NCI-H748 (cell line): ENCODE results near the gene NTSR2.
"Not testable (repeated sequence)": the region's sequence is repeated elsewhere in the genome, so short reads cannot be mapped to it uniquely, and the experiment has no call there.

ENCODE experiments used
- DNase-seq: peaks from one replicate; lab custom pipeline; 2025; ENCODE audit not compliant: unreplicated experiment; lab: John Stamatoyannopoulos, UW

The NTSR2 gene

DNA sequence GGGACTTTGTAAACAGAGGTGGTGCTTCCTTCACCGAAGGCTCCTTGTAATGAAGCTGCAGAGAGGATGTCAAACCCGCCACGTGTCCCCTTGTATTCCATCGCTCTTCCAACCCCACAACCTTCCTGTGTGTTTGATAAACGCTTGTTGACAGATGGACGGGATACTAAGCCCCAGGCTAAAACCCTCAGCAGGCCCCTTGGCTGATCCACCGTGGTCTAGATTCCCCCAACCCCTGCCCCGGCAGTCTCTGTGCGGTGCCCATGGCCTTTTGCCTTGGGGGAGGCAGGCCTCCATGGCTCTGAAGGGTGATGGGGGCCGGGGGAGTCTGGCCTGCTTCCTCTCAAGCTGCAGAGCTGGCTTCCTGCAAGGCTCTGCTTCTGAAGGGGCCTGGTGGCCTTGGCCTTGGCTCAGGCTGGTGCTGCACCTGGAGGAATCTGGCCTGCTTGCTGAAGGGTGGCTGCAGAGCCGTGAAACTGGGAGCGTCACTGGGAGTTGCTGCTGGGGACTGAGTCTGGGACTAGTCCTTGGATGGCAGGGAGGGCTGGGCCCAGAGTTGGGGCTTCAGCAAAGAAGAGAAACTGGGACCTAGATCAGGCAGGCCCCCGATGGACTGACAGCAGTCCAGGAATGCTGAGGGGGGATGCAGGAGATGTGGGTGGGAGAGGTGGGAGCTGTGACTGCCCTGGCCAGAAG lies 9.6 kb upstream of the NTSR2 start:
- no peak for DNase-seq

GRCh38 chr2:11679016-11679415 lies 9.0 kb upstream of the NTSR2 start:
- no peak for DNase-seq

- DNase-seq = no peak
Measured at GRCh38 chr2:11678306-11678960, 8.4 kb upstream of the NTSR2 start.

DNA sequence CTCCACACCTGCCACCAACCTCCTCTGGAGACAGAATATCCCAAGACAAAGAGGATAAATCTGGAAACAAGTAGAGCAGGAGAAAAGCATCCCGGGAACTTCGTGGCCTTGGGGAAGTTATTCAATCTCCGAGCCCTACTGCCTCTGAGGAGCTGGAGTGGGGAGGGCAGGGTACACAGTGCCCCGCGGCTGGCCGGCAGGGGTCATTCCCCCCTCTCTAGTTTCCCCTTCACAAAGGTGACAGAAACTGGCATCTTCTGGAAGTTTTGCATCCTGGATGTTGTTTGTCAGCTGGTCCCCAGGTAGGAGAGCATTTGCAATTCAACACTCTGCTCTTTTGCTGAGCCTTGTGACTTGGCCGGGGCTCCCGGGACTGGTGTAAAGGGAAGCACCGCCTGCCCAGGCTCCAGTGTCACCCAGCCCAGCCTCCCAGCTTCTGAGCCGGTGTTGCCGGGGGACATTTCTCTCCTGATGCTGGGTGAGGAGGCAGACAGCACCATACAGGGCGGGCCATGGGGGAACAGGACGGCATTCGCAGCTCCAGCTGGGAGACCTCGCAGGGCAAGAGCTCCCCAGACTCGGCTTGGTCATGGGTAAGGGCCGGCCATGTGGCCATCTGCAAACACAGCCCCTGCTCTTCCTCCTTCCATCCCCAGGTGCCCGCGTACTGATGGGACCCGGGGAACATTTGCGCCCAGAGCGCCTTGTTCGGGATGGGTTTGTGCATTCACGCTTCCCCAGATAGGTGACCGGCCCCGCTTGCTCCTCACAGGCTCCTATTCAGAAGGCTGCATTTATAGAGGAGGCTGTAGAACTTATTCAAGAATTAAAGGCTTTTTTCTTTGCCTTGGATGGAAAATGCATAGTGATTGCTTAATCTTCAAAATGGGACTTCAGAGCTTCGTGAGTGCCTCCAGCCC lies 7.4 kb upstream of the NTSR2 start:
- DNase-seq = no peak

GRCh38 chr2:11676640-11677039 lies 6.6 kb upstream of the NTSR2 start:
- no peak for DNase-seq

- DNase-seq = no peak
Measured at GRCh38 chr2:11675423-11676112, 5.6 kb upstream of the NTSR2 start.

DNA sequence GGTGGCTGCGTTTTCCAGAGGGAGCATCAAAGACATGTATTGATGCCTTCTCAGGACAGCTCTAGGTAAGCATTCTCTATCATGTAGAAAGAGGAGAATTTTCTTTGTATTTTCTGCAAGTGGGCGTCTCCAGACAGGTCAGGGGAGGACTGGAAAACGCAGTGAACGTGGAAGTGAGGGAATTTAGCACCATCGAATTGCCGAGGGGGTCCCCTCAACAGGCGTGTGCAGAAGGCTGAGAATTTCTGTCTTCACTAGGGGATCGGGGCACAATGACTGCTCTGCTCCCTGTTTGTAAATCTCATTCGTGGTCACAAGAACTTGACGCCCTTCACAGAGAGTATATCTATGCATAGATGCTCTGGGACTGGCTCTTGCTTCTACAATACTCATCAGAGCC lies 5.0 kb upstream of the NTSR2 start:
- DNase-seq = no peak

DNA sequence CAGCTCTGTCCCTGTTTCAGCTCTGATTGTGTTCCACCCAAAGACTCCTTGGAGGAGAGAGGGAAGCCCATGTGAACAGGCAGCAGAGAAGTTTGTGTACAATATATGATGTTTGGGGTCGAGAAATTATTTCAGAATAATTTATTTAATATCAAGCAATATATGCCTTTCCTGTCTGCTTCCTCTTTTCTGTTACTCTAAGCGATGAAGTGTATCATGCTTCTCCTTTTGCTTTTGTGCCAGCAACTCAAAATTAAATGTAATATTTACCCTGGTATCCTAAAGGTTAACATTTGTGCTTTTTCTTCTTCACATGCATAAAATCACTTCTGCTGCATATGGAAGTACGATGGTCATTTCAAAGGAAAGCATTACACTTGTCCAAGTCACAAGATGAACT lies 2.4 kb upstream of the NTSR2 start:
- DNase-seq = no peak

GRCh38 chr2:11667866-11668637 lies 1.9 kb downstream of the NTSR2 start:
- no peak for DNase-seq

DNA sequence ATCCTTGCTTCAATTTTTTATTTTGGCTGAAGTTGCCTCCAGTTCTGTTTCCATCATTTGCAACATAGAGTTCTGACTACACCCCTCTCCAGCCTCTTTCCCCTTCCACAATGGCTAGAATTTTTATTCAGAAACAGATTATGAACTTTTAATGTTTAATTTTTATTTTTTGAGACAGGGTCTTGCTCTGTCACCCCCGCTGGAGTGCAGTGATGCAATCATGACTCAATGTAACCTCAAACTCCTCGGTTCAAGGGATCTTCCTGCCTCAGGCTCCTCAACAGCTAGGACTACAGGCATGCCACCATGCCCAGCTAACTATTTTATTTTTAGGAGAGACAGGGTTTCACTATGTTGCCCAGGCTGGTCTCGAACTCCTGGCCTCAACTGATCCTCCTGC lies 2.8 kb downstream of the NTSR2 start:
- DNase-seq = no peak

GRCh38 chr2:11665510-11666362 lies 4.3 kb downstream of the NTSR2 start:
- no peak for DNase-seq

DNA sequence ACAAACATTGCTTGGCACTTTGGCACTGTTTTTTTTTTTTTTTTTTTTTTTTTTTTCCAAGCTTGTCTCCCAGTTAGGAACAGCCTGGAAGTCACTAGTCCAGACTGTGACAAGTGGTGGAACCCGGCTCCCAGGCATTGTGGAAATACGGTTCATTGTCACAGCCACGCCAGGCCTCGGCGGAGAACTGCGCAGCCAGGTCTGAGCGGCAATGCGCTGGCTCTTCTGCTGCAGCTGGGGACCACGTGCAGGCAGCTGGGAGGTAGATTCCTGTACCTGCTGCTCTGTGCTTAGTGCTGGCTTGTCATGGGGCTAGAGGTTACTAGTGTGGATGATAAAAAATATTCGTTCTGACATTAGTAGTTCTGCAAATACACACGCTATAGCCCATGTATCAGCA lies 5.0 kb downstream of the NTSR2 start:
- DNase-seq = no peak

- DNase-seq = peak; percentile 70
Measured at GRCh38 chr2:11663427-11663826, 6.6 kb downstream of the NTSR2 start.

DNA sequence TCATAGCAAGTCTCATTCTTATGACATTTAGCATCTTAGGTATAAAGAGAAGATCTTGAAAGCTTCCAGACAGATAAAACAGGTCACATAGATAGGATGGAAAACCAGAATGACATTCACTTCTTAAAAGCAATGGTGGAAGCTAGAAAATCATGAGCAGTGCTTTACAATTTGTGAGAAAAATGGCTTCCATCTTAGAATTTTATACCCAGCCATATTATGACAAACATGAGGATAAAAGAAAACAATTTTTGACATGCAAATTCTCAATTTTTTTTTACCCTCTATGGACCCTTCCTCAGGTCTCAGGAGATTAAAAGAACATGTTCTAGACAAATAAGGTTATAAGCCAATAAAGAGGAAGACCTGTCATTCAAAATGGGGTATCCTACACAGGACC lies 7.1 kb downstream of the NTSR2 start:
- no peak for DNase-seq

- DNase-seq = no peak
Measured at GRCh38 chr2:11661891-11662435, 8.0 kb downstream of the NTSR2 start.

DNA sequence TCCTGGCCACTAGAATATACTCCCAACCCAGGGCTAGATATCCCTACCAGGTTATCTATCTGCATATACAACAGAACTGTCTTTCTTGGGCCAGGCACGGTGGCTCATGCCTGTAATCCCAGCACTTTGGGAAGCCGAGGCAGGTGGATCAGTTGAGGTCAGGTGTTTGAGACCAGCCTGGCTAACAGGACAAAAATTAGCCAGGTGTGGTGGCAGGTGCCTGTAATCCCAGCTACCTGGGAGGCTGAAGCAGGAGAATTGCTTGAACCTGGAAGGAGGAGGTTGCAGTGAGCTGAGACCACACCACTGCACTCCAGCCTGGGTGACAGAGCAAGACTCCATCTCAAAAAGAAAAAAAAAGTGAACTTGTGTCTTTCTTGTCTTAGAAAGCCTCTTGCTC lies 9.6 kb downstream of the NTSR2 start:
- DNase-seq = not testable (repeated sequence)

GRCh38 chr2:11659851-11660250 lies 10.1 kb downstream of the NTSR2 start:
- no peak for DNase-seq

DNA sequence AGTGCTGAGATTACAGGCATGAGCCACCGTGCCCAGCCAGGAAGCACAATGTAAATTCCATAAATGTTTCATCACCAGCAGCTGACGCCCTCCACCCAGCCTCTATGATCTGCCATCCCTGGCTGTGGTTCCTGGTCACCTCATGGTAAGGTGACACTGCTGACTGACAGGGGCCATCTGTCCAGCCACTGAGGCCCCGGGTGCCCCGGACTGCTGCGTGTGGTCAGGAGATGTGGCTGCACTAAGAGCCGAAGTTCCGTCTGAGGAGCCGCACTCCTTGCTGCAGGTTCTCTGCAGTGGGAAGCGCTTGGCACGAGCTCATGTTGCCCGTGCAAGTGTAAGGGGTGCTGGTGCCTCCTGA lies 10.9 kb downstream of the NTSR2 start:
- no peak for DNase-seq
